Right lobe of liver (tissue), 6 donors: ENCODE measurements around the gene CABP2. TPM values are rescaled to one million over a fixed set of nuclear protein-coding genes. Genes with fewer than 3 reads are reported as not detected.
"Not testable (repeated sequence)": the region's sequence is repeated elsewhere in the genome, so short reads cannot be mapped to it uniquely, and the experiment has no call there.

Experiments
- ATAC-seq, 4 donors: fragments of 200-7000 bp; cut with Tn5 transposase; one replicate each; pipeline ENCODE4 v1.9.1; 2020; ENCODE audit warnings: mild to moderate bottlenecking in 4 of 4, moderate library complexity in 4 of 4
- DNase-seq, 3 donors: peaks; one replicate each; pipeline ENCODE4 v3.0.0-alpha.2; 2020
- H3K27ac ChIP-seq, 3 donors: fragments of 200-600 bp; one replicate each; pipeline ENCODE4 v1.8.0; 2022
- H3K27me3 ChIP-seq, 2 donors: fragments of 200-600 bp; one replicate each; pipeline ENCODE4 v1.8.0; 2022
- H3K36me3 ChIP-seq, 4 donors: fragments of 200-600 bp; sonication (generic) in 1 of 4; one replicate each; pipeline versions ENCODE4 v1.5.1 to v1.8.0; 2017 to 2022; ENCODE audit warnings: control low read depth in 1 of 4
- H3K4me1 ChIP-seq, 4 donors: fragments of 200-600 bp; sonication (generic) in 1 of 4; one replicate each; pipeline versions ENCODE4 v1.5.1 to v1.8.0; 2017 to 2022; ENCODE audit warnings: control low read depth in 1 of 4
- H3K4me3 ChIP-seq, 3 donors: fragments of 200-600 bp; one replicate each; pipeline ENCODE4 v1.8.0; 2022
- H3K9me3 ChIP-seq, 4 donors: fragments of 200-600 bp; sonication (generic) in 1 of 4; one replicate each; pipeline versions ENCODE4 v1.5.1 to v1.8.0; 2017 to 2022; ENCODE audit warnings: control low read depth in 1 of 4
- CTCF ChIP-seq, 4 donors: fragments of 200-600 bp in 3 of 4; fragments of 450-650 bp in 1 of 4; IDR thresholded peaks; one replicate each; pipeline versions ENCODE4 v1.5.1 to v1.8.0; 2016 to 2022; ENCODE audit warnings: antibody characterized with exemption in 4 of 4, mild to moderate bottlenecking in 2 of 4
- POLR2A ChIP-seq: fragments of 450-650 bp; IDR thresholded peaks from one replicate; pipeline ENCODE4 v1.6.1; 2017; ENCODE audit warnings: antibody characterized with exemption, mild to moderate bottlenecking
- WGBS: methylation state at CpG from one replicate; pipeline ENCODE4 v1.1.6; 2018; ENCODE audit warnings: low coverage, low lambda C conversion rate; ENCODE audit not compliant: insufficient coverage; ENCODE audit errors: missing lambda C conversion rate; 5-methylcytosine and 5-hydroxymethylcytosine counted together
- intact Hi-C, 2 donors: fragments of 100-400 bp; cut with DNase I; formaldehyde crosslinking; loops; one replicate each; pipeline versions ENCODE4 v1.11.2 to v1.14.1; 2022
- total RNA-seq, 6 experiments: library from RNA; depleted of rRNA in 2 of 6; stranded (reverse); fragments of >200 nt in 2 of 6; fragmentation: NEBNext Ultra II Directional in 3 of 6; extraction: Animal tissue kit (Norgen Biotek cat#: 25700) in 3 of 6; gene quantifications; one replicate each; pipeline versions ENCODE4 v1.1.0 to v1.2.4, GENCODE V29; 2016 to 2023
- donor health status: DM: no; HTN: yes; CAD: no.
- donor health status: DM: no; HTN: no; CAD: no.
- donor health status: DM: no; HTN: no; CAD: no.
- donor health status: DM: no; HTN: yes; CAD: no.
- donor health status: DM: no; HTN: yes; CAD: no.

The CABP2 gene
- total RNA-seq, 6 experiments from 2014 or later: not detected

GRCh38 chr11:67564230-67564629, 41.0 kb upstream of the CABP2 start:
- H3K4me1 ChIP-seq: peaks cover 0 to 4% (median 0%) of the 10 kb centered on the region in 4 donors
- no peaks in the 10 kb centered on the region for H3K9me3 ChIP-seq
- intact Hi-C loops: no loop called here
- DNase-seq: no peak
- WGBS: 89% methylated on average over 4 of the region's 4 CpGs
- H3K36me3 ChIP-seq: no peaks in the 10 kb centered on the region
- no peaks in the 10 kb centered on the region for H3K27me3 ChIP-seq
- no peak overlapping the region for H3K4me3 ChIP-seq
- no peak overlapping the region for H3K27ac ChIP-seq
- no peak for ATAC-seq
- TF ChIP-seq POLR2A: no peak
- TF ChIP-seq CTCF (IDR thresholded peaks at IDR 0.05): no peak

- H3K4me3 ChIP-seq, H3K36me3 ChIP-seq, intact Hi-C loops, H3K4me1 ChIP-seq, H3K27me3 ChIP-seq, H3K9me3 ChIP-seq: not testable (repeated sequence)
- peak; percentile 67 to 80 (median 79) for ATAC-seq
- H3K27ac ChIP-seq: peak overlapping the region in 2 of 3 donors; percentile 56 to 67
- DNase-seq: peak in 2 of 3 donors; percentile 60 to 76
- 19% methylated on average over 9 of the region's 11 CpGs for WGBS
Measured at GRCh38 chr11:67563705-67564114, 40.5 kb upstream of the CABP2 start.

- no peak for TF ChIP-seq CTCF (IDR thresholded peaks at IDR 0.05)
- no peak for TF ChIP-seq POLR2A
- peak overlapping the region in 2 of 3 donors; percentile 56 to 67 for H3K27ac ChIP-seq
- no peaks in the 10 kb centered on the region for H3K36me3 ChIP-seq
- DNase-seq: no peak
- H3K27me3 ChIP-seq: no peaks in the 10 kb centered on the region
- peak; percentile 29 to 75 (median 62) for ATAC-seq
- no peak overlapping the region for H3K4me3 ChIP-seq
- peaks cover 0 to 5% (median 0%) of the 10 kb centered on the region in 4 donors for H3K4me1 ChIP-seq
- WGBS: 61% methylated on average over 10 of the region's 10 CpGs
- intact Hi-C loops: no loop called here
- no peaks in the 10 kb centered on the region for H3K9me3 ChIP-seq
Measured at GRCh38 chr11:67562963-67563704, 39.9 kb upstream of the CABP2 start.

GRCh38 chr11:67561971-67562619, 38.8 kb upstream of the CABP2 start:
- no peak for DNase-seq
- Histone ChIP-seq H3K27ac (peak overlapping the region in 1 of 3 donors; percentile 21), H3K27me3 (no peaks in the 10 kb centered on the region), H3K9me3 (no peaks in the 10 kb centered on the region), H3K36me3 (no peaks in the 10 kb centered on the region), H3K4me1 (peaks cover 0 to 7% (median 0%) of the 10 kb centered on the region in 4 donors), H3K4me3 (no peak overlapping the region)
- TF ChIP-seq CTCF (IDR thresholded peaks at IDR 0.05): no peak
- no peak for TF ChIP-seq POLR2A
- peak in 1 of 4 donors; percentile 29 for ATAC-seq
- 46% methylated on average over 6 of the region's 10 CpGs for WGBS
- intact Hi-C loops: no loop called here
